Measurements from ENCODE around the gene SPATS2.
"Not testable (repeated sequence)": the region's sequence is repeated elsewhere in the genome, so short reads cannot be mapped to it uniquely, and the experiment has no call there.

SPATS2 gene

DNA sequence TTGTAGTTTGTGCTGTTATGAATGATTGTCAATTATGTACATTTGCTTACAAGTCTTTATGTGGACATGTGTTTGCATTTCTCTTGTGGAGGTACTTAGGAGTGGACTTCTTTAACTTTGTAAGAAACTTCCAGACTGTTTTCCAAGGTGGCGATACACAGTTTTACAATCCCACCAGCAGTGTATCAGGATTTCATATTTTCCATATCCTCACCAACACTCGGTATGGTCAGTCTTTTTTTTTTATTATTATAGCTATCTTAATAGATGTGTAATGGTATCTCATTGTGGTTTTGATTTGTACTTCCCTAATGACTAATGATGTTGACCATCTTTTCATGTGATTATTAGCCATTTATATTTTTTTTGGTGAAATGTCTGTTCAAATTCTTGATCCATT, 97.9 kb downstream of the SPATS2 start:
- no peak for DNase-seq (ENCODE audit: low read depth)

DNA sequence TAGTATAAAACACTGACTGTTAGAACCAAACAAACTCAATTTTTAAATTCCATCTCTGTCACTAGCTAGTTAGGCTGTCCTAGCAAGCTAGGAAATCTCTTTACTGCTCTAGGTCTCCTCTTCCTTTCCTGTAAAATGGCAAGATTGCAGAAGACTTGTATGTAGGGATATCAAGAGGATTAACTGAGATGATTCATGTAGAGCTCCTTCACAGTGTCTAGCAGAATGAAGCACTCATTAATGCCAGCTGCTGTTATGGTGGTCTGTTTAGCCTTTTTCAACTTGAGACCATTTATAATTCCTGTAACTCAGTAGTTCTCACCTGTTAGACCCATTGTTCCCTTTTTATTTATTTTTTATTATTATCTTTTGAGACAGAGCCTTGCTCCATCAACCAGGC, 103.7 kb downstream of the SPATS2 start:
- no peak for DNase-seq (ENCODE audit: low read depth)

DNA sequence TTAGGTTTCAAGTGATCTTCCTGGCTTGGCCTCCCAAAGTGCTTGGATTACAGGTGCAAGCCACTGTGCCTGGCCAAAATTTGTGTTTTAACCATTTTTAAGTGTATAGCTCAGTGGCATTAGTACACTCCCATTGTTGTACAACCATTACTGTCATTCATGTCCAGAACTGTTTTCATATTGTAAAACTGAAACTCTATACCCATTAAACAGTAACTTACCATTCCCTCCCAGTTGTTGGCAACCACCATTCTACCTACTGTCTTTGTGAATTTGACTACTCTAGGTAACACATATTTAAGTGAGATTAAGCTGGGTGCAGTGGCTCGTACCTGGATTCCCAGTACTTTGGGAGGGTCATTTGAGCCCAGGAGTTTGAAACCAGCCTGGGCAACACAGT, 104.3 kb downstream of the SPATS2 start:
- no peak for DNase-seq (ENCODE audit: low read depth)

DNA sequence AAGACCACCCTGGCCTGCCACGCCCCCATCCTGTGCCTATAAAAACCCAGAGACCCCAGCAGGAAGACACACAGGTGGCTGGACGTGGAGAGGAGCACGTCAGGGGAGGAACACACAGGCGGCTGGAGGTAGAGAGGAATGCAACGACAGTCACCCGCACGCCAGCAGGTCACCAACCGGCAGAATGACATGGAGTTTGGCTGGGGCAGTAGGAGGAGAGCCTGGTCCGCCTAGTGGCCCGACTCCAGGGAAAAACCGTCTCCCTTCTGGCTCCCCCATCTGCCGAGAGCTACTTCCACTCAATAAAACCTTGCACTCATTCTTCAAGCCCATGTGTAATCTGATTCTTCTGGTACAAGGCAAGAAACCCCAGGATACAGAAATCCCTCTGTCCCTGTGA, 108.8 kb downstream of the SPATS2 start:
- no peak for DNase-seq (ENCODE audit: low read depth)

DNA sequence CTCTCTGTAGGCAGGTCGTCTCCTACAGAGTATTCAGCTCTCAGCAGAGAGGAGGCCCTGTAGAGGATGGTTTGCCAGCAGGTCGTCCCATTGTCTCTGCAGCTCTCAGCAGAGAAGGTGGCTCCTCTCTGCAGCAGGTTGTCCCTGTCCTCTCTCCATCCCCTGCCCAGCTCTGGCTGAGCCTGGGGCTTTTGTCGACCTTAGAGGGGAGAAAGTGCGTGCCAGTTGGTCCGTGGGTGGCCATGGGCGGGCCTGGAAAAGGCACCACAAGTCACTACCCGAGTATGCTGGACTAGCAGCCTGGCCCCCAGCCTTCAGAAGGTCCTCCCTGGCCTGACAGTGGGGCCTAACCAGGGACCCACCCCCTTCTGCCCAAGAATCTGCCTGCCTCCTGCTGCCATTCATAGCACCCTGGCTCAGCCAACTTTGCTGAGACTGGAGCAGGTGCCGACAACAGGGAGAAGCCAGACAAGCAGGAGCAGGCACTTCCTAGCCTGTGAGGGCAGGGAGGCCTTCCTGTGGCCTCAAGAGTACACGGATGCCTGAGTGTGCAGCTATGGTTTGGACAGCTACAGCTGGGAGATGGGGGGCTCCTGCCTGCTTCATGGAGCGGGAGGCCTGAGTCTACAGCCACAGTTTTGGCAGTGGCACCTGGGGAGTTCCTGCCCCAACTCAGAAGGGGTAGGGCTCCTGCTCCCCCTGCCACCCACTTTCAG, 111.8 kb downstream of the SPATS2 start:
- no peak for DNase-seq (ENCODE audit: low read depth)

DNA sequence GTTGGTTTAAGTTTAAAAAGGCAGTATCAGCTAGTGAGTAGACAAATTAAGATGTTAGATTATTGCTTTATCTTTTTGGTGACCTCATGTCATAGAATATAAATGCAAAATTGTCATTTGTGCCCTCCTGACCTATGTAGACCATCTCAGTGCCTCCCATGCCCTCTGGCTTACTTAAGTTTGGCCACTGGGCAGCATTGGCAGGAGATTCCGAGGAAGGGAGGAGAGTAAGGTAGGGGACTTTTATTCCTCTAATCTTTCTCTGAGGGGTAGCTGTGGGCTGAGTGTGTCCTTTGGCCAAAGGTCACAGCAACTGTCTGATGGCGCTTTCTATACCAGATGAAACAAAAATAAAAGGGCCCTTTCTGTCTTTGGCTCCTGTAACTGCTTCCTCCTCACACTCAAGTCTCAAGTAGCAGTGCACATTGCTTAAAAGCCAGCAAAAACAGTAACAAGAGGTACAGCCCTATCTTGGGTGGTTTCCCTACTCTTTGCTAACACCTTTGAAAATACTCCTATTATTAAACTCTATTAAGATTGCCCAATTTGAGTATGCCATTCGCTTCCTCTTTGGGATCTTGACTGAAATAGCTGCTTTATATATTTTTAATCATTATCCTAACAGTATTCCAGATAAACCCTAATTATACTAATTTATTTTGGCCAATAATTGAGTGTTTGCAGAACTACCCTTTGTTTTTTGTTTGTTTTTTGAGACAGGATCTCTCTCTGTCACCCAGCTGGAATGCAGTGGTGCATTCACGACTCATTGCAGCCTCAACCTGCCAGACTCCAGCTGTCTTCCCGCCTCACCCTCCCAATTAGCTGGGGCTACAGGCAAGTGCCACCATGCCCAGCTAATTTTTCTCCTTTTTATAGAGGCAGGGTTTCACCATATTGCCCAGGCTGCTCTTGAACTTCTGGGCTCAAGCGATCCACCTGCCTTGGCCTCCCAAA, 115.1 kb downstream of the SPATS2 start:
- DNase-seq (ENCODE audit: low read depth): no peak

DNA sequence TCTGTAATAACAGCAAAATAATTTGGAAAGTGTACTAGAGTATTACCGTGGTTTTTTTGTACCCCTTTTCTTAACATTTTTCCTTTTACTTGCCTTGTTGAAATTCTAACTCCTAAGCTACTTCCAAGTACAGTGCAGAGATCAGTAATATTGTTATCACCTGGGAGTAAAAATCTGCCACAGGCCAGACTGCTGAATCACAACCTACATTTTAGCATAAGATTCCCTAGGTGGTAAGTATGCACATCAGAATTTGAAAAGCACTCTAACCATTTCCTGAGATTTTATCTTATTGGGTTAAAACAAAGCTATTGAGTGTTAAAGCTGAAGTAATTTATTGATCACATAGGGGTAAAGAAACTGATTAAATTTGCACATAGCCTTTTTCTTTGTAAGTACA, 116.4 kb downstream of the SPATS2 start:
- DNase-seq (ENCODE audit: low read depth): no peak

DNA sequence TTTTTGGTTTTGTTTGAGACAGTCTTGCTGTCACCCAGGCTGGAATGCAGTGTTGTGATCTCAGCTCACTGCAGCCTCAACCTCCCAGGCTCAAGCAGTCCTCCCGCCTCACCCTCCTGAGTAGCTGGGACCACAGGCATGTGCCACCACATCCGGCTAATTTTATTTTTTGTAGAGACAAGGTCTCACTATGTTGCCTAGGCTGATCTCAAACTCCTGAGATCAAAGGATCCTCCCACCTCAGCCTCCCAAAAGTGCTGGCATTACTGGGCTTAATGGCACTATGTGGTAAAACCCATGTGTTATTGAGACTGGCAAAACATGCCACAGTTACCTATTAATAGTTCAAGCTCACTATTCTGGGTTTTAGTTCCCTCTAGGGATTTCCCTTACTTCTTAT, 120.3 kb downstream of the SPATS2 start:
- DNase-seq (ENCODE audit: low read depth): no peak

DNA sequence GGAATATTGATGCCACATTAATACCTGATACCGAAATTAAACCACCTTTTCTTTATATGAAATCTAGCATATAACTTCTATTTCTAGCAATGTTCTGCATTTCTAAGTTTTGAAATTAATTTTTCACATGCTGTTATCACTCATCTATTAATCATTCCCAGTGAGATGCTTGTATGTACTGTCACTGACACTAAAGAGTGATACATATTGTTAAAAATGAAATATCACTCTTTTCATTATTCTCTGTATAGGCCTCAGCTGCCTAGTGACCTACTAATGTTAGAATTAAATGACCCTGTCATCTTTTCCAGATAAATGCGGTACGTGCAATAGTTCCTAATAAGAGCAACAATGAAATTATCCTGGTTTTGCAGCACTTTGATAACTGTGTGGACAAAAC, 121.9 kb downstream of the SPATS2 start:
- DNase-seq (ENCODE audit: low read depth): no peak

DNA sequence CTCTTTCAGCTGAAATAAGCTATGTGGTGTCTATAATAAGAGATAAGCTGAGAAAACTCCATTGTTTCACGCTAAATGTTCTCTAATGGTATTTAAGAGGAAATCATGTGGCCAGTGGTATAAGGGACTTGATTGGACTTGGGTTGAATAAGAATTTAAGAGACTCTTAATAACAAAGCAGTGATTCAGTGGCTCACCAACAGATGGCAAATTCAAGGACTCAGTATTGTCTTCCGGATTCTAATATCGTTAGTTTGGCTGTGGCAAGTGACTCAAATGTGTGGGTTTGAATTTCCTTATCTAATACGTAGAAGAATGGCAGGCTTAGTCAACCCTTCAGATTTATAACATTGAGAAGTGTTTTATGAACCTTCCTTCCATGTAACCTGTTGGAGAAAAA, 122.5 kb downstream of the SPATS2 start:
- no peak for DNase-seq (ENCODE audit: low read depth)

DNA sequence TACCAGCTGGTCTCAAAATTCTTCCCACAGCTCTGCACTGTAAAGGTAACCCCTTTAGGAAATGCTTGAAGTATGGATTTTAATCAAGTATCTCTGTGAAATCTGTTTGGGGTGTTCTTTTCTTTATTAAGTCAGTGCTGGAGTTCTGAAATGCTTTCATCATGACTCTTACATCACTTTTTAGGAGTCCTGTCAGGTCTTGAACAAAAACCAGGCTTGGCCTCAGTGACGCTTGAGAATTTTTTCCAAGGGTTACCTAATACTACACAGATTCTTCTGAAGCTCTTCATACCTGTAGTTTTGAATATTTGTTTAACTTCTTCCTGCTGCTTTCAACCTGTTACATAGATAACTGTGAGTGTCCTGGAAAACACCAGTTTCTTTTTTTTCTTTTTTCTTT, 124.6 kb downstream of the SPATS2 start:
- DNase-seq (ENCODE audit: low read depth): no peak

DNA sequence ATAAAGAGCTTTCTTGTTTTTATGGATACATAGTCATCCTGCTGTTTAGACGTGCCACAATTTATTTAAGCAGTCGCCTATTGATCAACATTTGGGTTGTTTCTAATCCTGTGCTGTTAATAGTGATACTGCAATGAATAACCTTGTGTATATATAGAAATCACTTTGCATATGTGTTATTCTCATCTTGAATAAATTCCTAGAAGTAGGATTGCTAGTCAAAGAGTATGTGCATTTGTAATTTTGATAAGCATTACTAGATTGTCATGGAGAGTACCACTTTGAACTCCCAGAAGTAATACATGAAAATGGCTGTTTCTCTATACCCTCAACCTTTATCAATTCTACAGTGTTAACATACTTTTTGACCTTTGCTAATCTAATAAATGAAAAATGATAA, 126.6 kb downstream of the SPATS2 start:
- no peak for DNase-seq (ENCODE audit: low read depth)

DNA sequence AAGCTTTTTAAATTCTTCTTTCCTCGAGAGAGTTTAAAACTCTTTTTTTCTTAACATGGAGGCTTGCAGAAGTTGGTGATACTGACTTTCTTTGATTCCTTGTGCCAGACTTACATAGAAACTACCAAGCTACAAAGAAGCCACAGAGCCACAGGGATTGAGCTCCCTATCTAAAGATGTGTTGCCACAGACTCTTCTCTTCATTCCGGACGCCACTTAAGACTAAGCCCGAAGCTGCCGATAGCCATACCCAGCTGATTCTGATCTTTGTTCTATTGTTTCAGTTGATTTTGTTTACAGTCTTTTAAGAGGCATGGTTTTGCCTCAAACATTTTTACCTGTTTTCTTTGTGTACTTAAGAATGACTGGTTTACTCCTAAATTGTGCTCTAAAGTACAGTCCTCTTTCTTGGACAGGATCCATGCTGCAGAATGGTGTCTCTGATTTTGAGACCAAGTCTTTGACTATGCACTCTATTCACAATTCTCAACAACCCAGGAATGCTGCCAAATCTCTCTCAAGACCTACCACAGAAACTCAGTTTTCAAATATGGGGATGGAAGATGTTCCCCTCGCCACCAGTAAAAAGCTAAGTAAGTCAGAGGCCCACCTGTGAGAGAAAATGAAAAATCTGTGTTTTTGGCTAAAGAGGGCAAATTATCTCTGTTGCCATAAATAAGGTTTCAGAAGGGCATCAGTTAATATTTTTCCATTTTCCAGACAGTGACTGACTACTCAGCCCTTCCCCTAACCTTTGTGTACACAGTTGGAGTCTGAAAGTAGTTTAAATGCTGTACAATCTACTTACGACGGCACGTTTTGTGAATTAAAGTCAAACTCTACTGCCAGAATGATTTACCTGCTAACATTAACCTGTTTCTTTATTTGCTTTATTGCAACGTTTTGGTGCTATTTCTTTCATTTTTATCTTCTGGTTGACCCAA, 129.4 kb downstream of the SPATS2 start:
- DNase-seq (ENCODE audit: low read depth): no peak

DNA sequence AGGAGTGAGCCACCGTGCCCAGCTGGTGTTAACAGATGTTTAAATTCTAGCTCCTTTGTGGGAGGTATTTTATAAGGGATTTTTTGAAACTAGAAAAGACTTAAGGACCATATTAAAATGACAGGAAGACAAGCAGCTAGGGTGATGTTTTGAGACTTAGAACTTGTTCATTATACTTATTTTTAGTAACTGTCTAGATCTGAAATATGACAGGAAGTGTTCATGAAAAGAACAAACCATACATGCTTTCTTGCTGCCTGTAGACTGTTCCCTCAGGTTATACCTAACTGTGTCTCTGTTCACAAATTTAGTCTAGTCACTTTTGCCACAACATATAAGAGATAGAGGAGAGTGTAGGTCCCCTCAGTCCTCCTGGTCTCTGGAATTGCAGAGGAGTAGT, 134.6 kb downstream of the SPATS2 start:
- DNase-seq (ENCODE audit: low read depth): no peak

DNA sequence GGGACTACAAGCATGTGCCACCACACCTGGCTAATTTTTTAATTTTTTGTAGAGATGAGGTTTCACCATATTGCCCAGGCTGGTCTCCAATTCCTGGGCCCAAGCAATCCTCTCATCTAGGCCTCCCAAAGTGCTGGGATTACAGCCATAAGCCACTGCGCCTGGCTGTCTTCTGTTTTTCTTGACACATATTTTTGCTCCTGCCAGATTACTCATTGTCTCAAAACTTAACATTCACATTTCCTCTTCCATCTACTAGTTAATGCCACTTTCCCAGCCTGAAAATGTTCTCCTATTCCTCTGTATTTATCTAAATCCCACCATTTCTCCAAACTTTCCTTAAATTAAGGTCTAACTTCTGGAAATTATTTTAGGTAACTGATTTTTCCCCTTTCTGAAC, 135.3 kb downstream of the SPATS2 start:
- no peak for DNase-seq (ENCODE audit: low read depth)

DNA sequence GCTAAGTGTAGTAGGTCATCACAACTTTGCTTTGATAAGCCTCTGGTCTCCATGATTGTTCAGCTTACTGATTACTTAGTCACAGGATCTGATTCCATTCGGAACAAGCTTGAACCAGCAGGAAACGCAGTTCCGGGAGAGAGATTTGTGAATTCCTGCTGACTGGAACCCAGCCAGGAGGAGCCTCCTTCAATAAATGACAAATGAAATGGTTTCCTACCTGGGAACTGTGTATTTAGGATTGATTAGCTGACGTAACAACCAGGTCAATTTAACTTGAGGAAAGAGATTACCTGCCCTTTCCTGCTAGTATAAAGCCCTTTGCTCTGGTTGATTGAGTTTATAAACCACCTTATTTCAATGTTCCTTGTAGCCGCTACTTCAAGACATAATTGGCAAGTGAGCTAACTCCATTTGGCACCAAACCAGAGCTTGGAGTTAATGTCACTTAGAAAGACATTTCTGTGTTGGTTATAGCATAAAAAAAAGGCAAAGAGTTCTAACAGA, 136.5 kb downstream of the SPATS2 start:
- DNase-seq (ENCODE audit: low read depth): no peak

DNA sequence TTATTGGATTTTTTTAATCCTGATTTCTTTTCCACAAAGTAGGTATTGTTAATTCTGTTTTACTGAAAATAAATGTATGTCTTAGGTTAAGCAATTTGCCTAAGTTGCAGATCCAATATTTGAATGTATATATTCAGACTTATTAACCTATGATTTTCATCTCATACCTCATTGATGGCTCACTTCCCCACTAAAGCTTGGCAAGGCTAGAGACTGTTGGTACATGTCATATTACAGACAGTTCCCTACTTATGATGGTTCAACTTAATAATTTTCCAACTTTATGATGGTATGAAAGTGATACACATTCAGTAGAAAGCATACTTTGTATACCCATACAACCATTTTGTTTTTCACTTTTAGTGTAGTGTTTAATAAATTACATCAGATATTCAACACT, 138.4 kb downstream of the SPATS2 start:
- DNase-seq (ENCODE audit: low read depth): no peak

DNA sequence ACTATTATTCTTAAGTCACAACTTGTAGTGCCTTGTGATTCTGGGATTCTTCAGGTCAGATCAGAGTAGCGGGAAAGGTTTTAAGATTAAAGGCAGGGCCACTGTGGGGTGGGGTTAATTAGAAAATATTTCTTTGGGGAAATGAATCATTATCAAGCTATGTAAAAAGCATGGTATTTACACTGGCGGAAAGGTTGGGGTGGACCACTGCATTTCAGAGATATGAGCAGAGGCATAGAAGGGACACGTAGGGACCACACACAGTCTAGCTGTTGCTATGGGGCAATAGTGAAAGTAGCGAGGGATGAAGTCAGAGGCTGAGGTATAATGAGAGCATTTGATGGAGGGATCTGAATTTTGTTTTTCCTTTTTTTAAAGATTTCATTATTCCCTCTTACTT, 139.9 kb downstream of the SPATS2 start:
- DNase-seq (ENCODE audit: low read depth): no peak

DNA sequence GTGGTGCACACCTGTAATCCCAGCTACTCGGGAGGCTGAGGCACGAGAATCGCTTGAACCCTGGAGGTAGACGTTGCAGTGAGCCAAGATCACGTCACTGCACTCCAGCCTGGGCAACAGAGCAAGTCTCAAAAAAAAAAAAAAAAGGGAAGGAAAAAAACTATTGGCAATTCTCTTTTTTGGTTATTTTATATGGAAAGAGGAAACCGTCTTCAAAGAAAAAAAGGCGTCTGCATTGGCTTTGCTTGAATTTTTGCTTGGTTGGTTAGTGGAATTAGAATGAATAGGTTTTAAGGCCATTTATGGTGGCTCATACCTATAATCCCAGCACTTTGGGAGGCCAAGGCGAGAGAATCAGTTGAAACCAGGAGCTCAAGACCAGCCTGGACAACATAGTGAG, 142.4 kb downstream of the SPATS2 start:
- not testable (repeated sequence) for DNase-seq (ENCODE audit: low read depth)

DNA sequence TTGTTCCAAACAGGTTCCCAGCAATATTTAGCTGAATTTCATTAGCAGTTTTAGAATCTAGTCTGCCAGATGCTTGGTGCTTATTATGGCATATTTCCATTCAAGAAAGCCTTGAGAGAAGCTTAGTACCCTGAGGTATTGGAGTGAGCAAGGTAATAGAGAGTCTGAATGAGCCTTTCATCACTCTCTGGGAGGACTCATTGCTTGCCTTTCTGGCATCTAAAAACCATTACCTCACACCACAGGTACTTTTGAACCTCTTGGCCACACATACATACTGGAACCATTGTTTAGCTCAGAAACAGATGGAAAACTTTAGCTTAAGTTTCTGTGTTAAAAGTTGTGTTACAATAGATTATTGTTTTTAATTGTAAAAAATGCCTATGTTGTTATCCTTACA, 144.1 kb downstream of the SPATS2 start:
- no peak for DNase-seq (ENCODE audit: low read depth)

DNA sequence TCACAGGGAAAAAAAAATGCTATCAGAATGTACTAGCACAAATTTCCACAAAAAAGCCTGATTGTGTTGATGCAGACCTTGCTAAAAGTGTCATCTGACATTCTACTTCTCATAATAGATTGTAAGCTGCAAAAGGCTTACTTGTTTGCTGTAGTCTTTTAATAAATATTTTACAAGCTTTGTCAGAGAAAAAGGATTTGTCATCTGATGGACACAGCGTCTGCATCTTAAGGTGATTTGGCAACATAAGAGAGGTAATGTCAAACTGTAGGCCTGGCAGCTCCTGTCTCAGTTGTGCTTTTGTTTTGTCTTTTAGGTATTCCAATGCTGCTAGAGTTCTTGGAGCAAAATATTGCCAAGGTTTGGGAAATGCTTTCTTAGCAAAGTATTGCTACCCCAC, 145.3 kb downstream of the SPATS2 start:
- DNase-seq (ENCODE audit: low read depth): no peak

DNA sequence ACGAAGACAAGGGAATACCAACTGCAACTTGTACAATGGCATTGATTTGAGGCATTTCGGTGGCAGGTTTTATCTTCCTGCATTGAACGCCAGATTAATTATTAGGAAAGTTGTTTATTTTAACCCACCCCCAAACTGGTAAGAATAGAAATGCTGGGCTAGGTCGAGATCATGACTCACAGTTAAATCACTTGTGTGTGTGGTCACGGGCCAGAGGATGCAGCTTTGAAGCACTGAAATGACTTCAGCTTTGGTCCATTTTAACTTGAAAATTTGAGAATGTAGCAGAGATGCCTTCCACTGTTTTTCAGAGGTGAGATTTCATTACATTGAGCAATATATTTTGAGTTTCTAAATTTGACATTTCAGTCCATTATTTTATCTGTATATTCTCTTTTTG, 148.0 kb downstream of the SPATS2 start:
- no peak for DNase-seq (ENCODE audit: low read depth)

Data from stimulated activated CD8-positive, alpha-beta memory T cell treated with anti-CD3 and anti-CD28 coated beads, Interleukin-7, amount 100 ng/mL, for 24 hours (primary cell).